Cerebellar nuclear complex (tissue), 1 donor: ENCODE data around the gene C17orf107.
"Not testable (repeated sequence)": the region's sequence is repeated elsewhere in the genome, so short reads cannot be mapped to it uniquely, and the experiment has no call there.

Experiments used
- DNase-seq, 2 experiments: peaks; one replicate each; lab custom pipeline; 2025; lab: John Stamatoyannopoulos, UW

The C17orf107 gene

DNA sequence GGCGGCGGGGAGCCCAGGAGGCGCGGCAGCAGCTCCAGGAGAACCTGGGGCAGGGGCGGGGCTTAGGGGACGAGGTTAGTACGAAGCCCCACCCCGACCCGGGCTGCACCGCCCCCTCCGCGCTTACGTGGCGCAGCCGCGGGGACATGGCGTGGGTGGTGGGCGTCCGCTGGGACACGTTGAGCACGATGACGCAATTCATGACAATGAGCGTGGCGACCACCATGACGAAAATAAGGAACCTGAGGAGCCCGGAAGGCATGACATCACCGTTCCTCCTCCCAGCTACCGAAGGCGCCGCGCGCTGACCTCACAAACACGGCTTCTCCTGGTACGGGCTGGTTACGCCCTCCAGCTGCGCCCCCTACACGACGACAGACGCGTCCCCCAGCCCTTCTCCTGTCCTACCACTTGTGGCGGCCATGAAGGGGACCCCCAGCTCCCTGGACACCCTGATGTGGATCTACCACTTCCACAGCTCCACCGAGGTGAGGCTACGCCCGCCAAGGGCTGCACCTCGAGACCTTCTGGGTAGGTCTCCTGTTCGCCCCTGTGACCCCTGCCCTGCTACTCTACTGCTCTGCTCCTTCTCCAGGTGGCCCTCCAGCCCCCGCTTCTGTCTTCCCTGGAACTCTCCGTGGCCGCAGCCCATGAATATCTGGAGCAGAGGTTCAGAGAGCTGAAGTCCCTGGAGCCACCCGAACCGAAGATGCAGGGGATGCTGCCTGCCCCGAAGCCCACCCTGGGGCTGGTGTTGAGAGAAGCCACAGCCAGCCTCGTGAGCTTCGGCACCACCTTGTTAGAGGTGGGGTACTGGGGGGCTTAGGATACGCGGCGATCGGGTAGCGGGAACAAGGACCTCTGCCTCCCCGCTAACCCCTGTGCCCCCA, at the start of gene C17orf107:
Gene C17orf107 (plus strand): TSS at position 196 of the 890 bp plus-strand sequence. CDS start 227 bp downstream, at position 423.
- peak in 1 of 2 experiments; percentile 39 for DNase-seq

DNA sequence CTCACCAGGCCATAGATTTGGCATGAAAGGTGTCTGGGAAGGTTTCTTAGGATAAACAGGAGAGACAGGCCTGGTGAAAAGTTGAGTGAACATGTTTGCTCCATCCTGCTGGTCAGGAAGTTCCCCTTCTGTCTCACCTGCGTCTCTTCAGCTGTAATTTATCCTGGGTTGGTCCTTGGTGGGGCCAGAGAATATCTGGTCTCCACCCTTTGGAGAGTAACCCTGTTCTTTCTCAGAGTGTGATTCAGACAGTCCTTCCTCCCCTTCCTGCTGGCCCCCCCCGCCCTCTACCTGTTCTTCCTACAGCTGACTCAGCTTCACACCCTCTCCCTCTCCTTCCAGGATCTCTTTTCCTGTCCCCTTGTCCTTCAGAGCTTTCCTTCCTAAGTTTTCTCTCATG, 49.1 kb upstream of the C17orf107 start:
- no peak for DNase-seq

DNA sequence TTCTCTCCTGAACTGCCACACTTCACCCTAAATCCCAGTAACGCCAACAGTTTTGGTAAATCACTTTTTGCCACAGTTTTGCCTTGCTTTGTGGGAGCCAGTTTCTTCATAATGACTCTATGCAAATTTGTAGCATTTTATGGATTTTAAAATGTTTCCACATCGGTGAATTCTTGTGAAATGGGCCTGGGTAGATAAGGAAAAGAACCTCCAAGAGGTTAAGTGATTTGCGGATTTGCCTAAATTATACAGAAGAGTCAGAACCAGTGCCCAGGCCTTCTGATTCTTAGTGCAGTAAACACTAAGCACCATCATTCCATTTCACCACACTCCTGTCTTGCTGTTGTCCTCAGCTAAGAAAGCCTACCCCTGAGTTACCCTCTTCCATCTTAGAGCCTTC, 48.3 kb upstream of the C17orf107 start:
- no peak for DNase-seq

DNA sequence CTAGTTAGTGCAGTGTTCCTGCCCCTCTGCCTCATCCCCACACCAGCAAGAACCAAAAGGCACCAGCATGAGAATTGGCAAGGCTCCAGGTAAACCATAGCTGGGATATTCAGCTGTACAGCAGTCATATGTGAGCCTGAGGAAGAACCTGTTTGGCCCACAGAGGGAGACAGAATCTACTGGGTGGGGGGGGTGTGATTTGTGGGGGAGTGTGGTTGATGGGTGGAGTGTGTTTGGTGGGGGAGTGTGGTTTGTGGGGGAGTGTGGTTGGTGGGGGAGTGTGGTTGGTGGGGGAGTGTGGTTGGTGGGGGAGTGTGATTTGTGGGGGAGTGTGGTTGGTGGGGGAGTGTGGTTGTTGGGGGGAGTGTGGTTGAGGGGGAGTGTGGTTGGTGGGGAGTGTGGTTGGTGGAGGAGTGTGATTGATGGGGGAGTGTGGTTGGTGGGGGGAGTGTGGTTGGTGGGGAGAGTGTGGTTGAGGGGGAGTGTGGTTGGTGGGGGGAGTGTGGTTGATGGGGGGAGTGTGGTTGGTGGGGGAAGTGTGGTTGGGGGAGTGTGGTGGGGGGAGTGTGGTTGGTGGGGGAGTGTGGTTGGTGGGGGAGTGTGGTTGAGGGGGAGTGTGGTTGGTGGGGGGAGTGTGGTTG, 46.6 kb upstream of the C17orf107 start:
- no peak for DNase-seq

DNA sequence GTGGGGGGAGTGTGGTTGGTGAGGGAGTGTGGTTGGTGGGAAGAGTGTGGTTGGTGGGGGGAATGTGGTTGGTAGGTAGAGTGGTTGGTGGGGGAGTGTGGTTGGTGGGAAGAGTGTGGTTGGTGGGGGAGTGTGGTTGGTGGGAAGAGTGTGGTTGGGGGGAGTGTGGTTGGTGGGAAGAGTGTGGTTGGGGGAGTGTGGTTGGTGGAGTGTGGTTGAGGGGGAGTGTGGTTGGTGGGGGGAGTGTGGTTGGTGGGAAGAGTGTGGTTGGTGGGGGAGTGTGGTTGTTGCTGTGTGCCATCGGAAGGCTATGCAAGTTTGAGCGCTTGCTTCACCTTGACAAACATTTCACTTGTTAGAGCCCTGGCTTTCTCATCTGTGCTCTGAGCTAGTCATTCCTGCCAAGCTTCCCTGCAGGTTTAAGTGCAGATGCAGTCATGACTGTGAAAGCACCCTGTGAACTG, 46.1 kb upstream of the C17orf107 start:
- no peak for DNase-seq

DNA sequence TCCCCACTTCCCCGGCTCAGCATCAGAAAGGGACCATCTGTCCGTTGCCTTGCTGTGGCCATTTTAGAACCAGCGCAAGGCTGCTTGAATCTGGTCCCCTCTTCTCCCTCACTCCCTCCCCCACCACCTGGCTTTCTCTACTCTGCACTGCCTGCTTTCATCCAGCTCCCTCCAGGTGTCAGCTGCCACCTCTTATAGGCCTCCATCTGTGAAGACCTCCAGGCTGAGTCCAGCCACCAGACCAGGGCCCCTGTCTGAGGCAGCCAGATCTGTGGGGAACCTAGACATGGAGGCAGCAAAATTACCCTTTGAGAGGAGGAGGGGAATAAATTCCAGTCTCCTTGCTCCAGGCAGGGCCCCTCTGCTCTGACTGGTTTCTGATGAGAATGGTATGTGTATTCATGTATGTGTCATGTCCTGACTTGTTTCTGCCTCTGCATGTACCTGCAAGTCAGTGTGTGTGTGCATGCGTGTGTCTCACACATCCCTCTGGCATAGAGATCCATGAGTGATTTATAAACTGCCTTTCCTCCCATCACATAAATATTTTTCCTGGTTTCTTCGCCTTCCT, 45.1 kb upstream of the C17orf107 start:
- DNase-seq, result peak in 1 of 2 experiments; percentile 33

DNA sequence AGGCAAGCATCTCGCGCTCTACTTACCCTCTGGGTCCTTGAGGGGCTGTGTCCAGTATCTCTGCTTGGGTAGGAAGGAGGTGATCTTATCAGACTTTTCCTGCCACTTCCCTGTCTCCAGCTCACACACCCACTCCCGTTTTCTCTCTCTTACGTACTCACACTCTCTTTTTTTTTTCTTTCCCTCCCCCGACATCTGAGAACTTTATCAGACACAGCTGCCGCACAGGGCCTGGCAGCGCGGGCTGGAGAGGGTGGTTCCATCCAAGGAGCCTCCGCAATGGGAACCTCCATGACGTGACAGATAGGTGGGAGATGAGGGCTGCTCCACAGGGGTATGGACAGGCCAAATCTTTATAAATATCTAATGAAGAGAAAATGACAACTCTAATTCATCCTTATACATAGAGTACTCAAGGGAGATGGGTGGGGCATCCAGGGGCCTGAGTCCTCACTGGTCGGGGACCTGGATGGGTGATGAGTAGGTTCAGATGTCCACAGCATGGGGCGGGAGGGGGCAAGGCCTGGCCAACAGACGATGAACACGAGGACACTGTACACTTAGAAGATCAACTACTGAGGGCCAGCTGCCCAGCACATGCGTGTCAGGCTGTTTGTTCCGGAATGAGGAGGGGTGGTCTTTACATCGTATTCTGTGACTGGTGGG, 42.9 kb upstream of the C17orf107 start:
- no peak for DNase-seq

DNA sequence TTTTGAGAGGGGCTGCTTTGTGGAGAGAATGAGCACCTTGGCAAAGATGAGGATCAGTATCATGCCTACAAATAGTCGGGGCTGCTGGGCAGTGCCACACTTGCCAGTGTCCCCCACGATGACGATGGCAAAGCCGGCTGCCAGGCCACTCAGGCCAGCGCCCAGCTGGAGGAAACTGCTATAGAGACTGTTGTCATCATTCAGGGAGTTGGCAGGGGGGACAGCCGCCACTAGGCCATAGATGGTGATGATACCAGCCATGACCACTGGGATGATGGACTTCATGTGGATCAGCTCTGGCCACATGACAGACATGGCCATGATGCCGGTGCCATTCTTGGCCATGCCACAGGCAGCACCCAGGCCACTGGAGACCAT, 42.4 kb upstream of the C17orf107 start:
- no peak for DNase-seq

DNA sequence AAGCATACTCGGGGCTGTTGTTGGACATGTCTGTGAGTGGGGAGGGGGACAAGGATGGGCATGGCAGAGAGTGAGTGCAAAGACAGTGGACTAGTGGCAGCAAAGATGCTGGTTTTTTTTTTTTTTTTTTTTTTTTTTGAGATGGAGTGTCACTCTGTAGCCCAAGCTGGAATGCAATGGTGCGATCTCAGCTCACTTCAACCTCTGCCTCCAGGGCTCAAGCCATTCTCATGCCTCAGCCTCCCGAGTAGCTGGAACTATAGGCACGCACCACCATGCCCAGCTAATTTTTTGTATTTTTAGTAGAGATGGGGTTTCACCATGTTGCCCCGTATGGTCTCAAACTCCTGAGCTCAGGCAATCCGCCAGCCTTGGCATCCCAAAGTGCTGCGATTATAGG, 42.0 kb upstream of the C17orf107 start:
- DNase-seq, result not testable (repeated sequence)

DNA sequence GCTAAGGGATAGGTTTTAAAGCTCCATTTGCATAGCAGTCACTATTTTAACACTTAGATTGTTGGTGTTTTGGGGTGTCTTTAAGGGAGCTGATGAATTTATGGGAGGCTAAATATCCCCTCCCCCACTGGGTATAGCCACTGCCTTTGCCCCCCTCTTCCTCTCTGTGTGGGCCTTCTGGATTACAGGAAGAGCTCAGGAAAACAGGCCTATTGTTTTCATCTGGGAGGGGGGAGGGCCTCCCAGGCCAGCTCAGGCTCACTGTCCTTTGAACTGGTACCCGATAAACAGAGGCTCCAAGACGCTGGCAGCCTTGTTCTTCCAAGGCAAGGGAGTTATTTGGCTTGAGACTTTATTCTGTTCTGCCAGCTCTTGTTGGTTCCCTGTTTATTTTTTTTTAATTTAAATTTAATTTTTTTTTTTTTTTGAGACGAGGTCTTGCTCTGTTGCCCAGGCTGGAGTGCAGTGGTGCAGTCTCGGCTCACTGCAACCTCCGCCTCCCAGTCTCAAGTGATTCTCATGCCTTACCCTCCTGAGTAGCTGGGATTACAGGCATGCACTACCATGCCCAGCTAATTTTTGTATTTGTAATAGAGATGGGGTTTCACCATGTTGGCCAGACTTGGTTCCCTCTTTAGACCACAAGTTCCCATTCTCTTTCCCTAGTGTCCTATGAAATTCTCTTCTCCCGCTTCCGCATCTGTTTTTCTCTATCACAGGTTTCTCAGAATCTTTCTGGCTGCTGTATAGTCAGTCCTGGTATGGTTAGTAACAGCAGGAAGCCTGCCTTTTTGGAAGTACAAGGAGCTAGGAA, 41.1 kb upstream of the C17orf107 start:
- no peak for DNase-seq

DNA sequence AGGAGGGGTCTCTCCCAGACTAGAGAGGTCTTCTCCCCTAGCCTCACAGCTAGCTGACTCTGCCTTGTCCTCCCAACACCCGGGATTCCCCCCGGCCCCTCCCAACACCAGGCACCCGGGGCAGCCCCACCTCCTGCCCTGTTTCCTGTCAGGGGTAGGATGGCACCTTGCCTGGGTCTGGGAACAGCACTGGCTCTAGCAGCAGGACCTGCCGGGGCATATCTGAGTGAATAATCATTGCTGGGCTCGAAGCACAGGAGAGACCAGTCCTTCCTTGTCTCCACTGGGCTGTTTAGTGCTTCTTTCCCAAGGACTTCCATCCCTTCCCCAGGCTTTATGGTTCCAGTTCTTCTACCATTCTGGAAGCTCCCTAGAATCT, 40.5 kb upstream of the C17orf107 start:
- no peak for DNase-seq

DNA sequence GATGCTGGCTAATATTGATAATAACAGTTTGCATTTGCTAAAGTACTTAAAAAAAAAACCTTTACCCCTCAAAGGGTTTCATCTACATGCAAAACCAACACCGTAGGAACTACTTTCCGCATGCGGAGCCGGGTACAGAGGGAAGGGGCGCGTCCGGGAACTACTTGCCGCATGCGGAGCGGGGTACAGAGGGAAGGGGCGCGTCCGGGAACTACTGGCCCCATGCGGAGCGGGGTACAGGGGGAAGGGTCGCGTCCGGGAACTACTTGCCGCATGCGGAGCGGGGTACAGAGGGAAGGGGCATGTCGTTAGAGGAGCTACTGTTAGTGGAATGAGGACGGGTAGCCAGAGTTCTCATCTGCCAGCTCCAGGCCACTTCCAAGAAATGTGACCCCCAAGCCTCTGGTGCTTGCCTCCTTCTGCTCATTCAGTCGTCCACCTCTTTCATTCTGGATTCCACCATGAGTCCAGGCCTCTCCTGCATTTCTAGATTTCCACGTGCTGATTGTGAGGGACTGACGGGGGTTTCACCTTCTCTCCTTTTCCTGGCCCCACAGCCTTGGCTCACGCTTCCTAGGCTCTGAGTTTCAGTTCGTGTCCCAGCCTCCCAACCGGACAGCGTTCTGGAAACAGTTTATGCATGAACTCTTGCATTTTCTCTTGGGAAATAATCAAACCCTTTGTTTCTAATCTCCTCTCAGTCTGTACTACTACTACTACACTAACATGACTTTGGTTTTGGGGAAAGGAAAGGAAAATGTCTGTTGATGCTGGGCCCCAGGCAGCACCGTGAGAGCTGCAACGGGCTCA, 39.3 kb upstream of the C17orf107 start:
- no peak for DNase-seq

DNA sequence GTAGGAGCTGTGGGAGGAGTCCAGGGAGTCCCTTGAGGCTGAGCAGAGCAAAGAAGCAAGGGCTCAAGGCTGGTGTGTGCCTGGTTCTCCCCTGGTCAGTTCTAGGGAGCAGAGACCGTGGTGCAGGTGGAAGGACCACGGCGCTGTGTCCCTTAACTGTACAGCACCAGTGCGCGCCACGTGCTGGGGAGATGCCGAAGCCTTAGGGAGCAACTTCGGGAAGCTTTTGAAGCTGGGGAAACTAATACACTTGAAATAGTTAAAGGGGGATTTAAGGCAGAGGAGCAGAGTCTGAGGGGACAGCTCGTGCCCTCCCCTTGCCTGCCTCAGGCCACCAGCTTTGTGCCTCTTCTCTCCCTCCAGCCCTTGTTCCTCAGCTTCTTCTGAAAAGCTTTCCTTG, 38.7 kb upstream of the C17orf107 start:
- no peak for DNase-seq

DNA sequence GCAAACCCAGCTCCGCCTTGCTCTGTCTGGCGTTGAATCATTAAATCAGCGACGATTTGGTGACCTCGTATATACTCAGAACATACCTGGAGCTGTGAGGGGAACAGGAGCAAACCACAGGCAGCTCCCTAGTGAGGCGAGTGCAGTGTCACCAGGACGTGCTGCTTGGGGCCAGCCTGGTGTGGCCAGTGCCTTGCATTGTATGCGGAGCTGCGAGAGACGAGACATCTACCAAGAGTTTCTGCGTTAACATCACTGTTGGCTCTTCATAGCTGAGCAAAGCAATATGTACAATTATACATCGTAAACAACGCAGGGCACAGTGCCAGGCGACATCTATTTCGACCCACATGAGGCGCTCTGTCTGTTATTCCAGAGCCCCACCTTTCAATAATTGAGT, 38.3 kb upstream of the C17orf107 start:
- DNase-seq, result no peak

DNA sequence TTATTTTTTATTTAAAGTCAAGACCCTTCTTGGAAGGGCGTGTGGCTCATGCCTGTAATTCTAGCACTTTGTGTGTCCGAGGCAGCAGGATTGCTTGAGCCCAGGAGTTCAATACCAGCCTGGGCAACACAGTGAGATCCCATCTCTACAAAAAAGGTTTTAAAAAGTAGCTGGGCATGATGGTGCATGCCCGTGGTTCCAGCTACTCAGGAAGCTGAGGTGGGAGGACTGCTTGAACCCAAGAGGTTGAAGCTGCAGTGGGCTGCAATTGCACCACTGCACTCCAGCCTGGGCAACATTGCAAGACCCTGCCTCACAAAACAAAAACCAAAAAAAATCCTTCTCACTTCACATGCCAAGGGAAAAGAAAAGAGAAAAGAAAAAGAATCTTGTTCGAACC, 36.6 kb upstream of the C17orf107 start:
- no peak for DNase-seq

DNA sequence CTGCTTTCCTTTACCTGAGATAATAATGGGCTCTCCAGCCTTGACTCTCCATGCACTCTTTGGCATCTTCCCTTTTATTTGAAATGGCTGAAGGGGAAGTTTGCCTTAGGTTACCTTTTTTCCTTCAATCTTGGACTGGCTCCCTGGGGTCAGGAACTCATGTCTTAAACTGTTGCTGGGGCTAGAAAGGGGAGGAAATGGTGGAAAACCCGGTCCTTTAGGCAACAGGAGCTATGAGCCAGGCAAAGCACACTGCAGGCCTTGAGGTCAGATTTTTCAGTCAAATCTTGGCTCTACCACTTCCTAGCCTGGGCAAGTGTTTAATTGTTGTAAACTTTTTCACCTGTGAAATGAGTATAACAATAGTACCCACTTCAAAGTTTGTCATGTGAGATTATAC, 36.0 kb upstream of the C17orf107 start:
- DNase-seq, result no peak

DNA sequence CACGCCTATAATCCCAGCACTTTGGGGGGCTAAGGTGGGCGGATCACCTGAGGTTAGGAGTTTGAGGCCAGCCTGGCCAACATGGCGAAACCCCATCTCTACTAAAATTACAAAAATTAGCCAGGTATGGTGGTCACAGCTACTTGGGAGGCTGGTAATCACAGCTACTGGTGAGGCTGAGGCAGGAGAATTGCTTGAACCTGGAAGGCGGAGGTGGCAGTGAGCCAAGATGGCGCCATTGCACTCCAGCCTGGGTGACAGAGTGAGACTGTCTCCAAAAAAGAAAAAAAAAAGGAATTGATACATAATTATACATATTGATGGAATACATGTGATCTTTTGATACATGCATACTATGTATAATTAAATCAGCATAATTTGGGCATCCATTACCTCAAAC, 31.8 kb upstream of the C17orf107 start:
- not testable (repeated sequence) for DNase-seq

DNA sequence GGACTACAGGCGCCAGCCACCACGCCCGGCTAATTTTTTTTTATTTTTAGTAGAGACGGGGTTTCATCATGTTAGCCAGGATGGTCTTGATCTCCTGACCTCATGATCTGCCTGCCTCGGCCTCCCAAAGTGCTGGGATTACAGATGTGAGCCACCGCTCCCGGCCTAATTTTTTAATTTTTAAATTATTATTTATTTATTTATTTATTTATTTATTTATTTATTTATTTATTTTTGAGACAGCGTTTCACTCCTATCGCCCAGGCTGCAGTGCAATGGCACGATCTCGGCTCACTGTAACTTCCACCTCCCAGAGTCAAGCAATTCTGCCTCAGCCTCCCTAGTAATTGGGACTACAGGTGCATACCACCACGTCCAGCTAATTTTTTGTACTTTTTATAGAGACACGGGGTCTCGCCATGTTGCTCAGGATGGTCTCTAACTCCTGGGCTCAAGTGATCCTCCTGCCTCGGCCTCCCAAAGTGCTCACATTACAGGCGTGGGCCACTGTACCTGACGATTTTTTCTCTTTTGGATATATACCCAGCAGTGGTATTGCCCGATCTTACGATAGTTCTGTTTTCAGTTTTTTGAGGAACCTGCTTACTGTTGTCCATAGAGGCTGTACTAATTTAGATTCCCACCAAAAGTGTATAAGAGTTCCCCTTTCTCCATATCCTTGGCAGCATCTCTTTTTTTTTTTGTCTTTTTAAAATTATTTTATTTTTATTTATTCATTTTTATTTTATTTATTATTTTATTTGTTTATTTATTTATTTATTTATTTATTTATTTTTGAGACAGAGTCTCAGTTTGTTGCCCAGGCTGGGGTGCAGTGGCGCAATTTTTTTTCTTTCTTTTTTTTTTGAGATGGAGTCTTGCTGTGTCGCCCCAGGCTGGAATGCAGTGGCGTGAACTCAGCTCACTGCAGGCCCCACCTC, 30.0 kb upstream of the C17orf107 start:
- DNase-seq, result not testable (repeated sequence)

DNA sequence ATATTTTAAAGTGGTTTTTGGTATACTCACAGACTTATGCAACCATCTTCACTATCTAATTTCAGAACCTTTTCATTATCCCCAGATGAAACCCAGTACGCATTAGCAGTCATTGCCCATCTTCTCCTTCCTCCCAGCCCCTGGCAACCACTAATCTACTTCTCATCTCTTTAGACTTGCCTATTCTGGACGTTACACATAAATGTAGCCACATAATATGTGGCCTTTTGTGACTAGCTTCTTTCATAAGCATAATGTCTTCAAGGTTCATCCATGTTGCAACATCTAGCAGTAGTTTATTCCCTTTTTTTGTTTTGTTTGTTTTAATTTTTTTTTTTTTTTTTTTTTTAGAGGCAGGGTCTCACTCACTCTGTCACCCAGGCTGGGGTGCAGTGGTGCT, 28.5 kb upstream of the C17orf107 start:
- no peak for DNase-seq

DNA sequence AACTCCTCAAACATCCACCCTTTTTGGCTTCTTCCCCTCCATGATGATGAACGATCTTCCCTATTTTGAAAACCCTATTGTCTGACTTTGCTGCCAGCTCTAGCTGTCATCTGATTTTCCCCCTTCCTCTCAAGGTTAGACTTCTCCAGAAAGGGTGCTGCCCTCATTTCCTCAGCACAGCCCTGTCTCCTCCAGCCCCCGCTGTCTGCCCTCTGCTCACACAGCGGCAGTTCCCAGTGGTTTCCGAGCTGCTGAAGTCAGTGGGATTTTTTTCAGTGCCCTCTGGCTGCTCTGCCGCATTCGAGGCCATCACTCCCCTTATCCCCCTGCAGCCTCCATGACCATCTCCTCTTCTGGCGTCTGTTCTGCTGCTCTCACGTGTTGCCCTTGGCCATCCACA, 26.6 kb upstream of the C17orf107 start:
- no peak for DNase-seq
